ENCODE data around the gene SCFD2. TPM values are rescaled to one million over a fixed set of nuclear protein-coding genes. Genes with fewer than 3 reads are reported as not detected.

Gene SCFD2
- total and polyA plus RNA-seq, 10 of the 15 experiments (the other 5 are each of a cell fraction or from before 2014, with no cell fraction given) = 4.8 to 37.6 (median 24.9) TPM

GRCh38 chr4:53066155-53066554 lies 299.7 kb downstream of the SCFD2 start (continued):
- no peak for TF ChIP-seq CEBPZ (IDR thresholded peaks at IDR 0.05; ENCODE audit: low read depth, low read length)
- TF ChIP-seq PAX8 (IDR thresholded peaks at IDR 0.05) = no peak
- TF ChIP-seq ELK1 (IDR thresholded peaks at IDR 0.05; ENCODE audit: low read depth, low read length) = no peak
- TF ChIP-seq, protein P1, sequence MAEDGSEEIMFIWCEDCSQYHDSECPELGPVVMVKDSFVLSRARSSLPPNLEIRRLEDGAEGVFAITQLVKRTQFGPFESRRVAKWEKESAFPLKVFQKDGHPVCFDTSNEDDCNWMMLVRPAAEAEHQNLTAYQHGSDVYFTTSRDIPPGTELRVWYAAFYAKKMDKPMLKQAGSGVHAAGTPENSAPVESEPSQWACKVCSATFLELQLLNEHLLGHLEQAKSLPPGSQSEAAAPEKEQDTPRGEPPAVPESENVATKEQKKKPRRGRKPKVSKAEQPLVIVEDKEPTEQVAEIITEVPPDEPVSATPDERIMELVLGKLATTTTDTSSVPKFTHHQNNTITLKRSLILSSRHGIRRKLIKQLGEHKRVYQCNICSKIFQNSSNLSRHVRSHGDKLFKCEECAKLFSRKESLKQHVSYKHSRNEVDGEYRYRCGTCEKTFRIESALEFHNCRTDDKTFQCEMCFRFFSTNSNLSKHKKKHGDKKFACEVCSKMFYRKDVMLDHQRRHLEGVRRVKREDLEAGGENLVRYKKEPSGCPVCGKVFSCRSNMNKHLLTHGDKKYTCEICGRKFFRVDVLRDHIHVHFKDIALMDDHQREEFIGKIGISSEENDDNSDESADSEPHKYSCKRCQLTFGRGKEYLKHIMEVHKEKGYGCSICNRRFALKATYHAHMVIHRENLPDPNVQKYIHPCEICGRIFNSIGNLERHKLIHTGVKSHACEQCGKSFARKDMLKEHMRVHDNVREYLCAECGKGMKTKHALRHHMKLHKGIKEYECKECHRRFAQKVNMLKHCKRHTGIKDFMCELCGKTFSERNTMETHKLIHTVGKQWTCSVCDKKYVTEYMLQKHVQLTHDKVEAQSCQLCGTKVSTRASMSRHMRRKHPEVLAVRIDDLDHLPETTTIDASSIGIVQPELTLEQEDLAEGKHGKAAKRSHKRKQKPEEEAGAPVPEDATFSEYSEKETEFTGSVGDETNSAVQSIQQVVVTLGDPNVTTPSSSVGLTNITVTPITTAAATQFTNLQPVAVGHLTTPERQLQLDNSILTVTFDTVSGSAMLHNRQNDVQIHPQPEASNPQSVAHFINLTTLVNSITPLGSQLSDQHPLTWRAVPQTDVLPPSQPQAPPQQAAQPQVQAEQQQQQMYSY (CRISPR knock-in tag; IDR thresholded peaks at IDR 0.05) = no peak
- no peak for TF ChIP-seq ATF2 (IDR thresholded peaks at IDR 0.05; ENCODE audit: low read length)
- no peak for TF ChIP-seq SREBF1 (IDR thresholded peaks at IDR 0.05; ENCODE audit: low read length)
